Stimulated activated CD8-positive, alpha-beta memory T cell treated with anti-CD3 and anti-CD28 coated beads, Interleukin-4, amount 100 ng/mL, for 24 hours (primary cell): ENCODE data around the gene EXOC6.

Source experiments
- DNase-seq: peaks from one replicate; pipeline ENCODE4 v3.0.0-alpha.2; 2020; ENCODE audit warnings: low read depth

EXOC6 gene

DNA sequence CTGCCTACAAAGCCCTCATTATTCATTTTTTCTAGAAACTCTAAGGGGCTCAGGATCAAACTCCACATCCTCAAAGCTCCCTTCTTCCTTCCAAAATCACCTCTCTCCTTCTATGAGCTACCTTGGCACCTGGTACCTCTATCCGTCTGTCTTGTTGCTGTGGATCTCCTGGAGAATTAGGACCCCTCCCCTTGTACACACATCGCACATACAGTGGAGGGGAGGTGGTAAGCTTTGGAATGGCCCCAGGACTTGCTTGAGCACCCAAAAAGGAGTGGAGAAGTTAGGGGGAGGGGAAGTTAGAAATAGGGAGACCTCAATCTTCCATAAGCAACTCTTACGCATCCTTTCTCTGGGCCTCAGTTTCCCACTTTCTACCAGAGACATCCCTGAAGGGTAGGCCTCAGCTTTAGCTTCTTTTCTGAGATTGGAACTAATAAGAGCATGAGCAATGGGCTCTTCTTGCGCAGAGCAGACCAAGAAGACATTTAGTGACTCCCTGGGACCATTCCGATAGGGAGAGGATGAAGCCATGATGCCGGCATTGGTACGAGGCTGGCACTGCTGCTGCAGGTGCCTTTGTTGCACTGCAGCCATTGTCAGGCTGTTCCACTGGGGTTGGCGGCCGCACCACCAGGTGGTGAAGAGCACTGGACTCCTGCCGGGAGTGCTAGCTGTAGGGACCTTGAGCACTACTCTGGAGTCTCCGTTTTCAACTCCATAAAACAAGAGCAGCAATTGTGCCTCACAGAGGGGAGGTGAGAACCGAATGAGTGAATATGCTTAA lies 216.7 kb downstream of the EXOC6 start:
- no peak for DNase-seq

DNA sequence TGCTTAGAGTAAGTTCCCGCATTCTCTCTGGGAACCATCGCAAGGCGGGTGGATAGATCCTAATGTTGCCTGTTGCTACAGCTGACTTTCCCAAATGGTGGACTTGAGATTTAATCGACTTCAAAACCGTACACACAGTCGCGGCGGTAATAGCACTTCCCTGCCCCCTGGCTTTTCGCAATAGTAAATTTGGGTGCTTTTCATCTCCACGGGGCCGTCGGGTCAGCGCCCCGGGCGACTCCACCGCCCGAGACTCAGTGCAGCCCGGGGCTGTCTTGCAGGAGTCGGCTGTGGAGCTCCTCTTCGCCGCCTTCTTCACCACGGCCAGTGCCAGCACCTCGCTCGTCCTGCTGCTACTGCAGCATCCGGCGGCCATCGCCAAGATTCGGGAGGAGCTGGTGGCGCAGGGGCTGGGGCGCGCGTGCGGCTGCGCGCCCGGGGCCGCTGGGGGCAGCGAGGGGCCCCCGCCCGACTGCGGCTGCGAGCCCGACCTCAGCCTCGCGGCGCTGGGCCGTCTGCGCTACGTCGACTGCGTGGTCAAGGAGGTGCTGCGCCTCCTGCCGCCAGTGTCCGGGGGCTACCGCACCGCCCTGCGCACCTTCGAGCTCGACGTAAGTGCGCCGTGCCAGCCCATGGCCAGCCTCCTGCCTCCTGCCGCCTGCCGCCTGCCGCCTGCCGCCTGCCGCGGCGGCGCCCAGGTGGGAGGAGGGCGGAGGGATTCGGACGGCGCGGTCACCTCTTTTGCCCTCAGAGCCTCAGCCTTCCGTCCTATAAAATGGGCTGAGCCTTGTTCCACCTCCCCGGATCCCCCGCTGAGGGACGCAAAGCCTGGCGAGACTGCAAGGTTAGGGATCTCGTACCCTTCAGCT lies 217.6 kb downstream of the EXOC6 start:
- DNase-seq: no peak

GRCh38 chr10:93066544-93066913 lies 218.2 kb downstream of the EXOC6 start:
- DNase-seq: no peak

DNA sequence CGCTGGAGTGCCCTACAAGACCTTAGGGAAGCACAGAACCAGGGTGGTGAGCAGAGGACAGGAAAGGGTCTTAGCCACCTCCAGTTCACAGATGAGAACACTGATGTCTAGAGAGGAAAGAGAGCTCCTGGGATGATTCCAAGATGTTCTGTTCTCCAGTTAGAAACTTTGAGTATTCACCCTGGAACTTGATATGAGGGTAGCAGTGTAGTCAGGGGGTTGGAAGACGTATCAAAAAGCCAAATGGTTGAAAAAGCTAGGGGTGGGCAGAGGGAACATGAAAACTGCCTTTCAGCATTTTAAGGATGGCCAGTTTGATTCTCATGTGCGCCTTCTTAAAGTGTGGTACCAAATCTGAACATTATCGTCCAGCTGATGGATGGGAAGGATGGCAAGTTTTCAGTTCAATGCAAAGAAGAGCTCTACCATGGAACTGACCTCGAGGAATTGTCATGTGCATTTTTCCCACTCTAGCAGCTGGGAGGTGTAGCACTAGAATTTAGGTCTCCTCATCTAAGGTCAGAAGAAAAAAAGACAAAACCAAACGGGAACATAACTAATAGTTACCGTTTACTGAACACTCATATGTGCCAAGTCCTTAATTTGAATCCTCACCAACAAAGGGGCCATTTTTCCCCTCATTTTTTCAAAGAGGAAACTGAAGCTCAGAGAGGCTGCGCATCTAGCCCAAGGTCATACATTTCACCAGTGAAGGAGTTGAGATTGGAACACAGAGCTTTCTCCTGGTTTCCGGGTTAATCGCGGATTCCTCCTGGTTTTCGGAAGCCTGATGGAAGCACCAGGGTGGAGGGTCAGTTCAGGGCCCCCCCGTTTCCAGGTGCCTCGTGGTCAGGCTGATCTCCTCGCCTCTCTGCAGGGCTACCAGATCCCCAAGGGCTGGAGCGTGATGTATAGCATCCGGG lies 219.4 kb downstream of the EXOC6 start:
- DNase-seq: no peak

- DNase-seq: no peak
Measured at GRCh38 chr10:93068411-93069244, 220.3 kb downstream of the EXOC6 start.

- DNase-seq: no peak
Measured at GRCh38 chr10:93069245-93069561, 220.9 kb downstream of the EXOC6 start.

DNA sequence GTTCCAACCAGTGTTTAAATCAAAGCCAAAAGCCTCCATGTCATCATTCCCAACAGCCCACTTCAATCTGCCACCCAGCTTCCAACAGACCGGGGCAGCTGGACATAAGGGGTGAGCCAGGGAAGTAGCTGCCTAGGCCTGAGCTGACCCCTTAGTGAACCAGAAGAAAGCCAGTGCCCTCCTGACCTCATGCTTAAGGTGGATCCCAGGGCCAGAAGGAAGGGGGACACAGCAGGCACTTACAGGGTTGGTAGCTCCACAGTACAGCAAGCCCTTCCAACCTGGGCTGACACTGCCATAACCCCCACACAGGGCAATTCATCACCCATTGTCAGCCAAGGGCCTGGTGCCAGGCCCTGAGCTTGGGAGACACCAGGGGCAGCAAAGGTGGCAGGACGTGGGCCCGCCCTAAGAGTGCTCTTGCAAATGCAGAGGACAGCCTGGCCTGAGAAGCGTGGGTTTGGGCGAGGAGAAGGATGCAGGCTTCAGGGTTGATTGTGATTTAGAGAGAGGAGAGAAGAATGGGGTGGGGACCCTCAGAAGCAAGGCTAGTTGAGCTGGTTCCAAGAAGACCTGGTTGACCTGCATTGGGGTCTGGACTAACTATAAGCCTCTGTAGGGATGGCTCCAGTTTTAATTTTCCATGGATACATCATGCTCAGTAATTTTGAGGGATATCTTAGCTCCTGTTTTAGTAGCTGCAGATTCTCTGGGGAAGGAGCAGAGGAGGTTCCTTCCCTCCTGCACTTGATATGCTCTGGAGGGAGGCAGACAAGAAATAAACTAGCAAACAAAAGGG lies 222.3 kb downstream of the EXOC6 start:
- no peak for DNase-seq

- no peak for DNase-seq
Measured at GRCh38 chr10:93071177-93071472, 222.8 kb downstream of the EXOC6 start.

- DNase-seq: no peak
Measured at GRCh38 chr10:93071674-93072224, 223.4 kb downstream of the EXOC6 start.

DNA sequence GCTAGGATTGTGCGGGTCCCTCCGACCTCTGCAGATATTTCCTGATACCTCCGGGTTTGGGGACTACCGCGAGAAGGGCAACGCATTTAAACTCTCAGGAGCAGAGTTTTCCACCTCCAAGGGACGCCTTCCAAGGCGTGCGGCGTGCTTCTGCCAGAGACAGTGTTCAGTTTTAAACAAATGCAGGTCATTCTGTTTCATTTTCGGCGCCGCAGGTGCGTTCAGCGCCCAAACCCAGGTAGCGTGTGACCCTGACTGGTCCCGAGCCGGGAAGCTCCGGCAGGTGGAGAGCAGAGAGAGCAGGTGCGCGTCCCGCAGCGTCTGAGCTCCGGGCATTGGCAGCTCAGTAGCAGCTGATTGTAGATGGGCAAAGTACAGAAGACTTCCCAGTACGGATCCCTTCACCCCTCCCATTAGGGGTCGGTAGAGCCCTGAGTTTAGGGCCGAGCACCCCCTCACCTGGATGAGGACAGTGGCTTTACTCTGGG lies 223.9 kb downstream of the EXOC6 start:
- no peak for DNase-seq

GRCh38 chr10:93072713-93073538 lies 224.6 kb downstream of the EXOC6 start:
- DNase-seq: no peak

DNA sequence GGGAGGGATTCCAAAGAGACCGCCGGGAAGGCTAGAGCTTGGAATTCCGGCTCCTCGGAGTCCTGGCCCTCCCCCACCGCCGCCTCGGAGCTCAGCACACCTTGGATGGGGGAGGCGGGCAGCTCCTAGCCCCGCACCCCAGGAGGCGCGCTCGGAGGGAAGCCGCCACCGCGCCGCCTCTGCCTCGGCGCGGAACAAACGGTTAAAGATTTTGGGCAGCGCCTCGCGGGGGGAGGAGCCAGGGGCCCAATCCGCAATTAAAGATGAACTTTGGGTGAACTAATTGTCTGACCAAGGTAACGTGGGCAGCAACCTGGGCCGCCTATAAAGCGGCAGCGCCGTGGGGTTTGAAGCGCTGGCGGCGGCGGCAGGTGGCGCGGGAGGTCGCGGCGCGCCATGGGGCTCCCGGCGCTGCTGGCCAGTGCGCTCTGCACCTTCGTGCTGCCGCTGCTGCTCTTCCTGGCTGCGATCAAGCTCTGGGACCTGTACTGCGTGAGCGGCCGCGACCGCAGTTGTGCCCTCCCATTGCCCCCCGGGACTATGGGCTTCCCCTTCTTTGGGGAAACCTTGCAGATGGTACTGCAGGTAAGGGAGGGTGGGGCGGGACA lies 225.3 kb downstream of the EXOC6 start, which contains the start of gene CYP26A1:
TSS of gene CYP26A1 (plus strand) at position 355 of the 608 bp plus-strand sequence. CDS start at position 397, 42 bp downstream.
- no peak for DNase-seq

DNA sequence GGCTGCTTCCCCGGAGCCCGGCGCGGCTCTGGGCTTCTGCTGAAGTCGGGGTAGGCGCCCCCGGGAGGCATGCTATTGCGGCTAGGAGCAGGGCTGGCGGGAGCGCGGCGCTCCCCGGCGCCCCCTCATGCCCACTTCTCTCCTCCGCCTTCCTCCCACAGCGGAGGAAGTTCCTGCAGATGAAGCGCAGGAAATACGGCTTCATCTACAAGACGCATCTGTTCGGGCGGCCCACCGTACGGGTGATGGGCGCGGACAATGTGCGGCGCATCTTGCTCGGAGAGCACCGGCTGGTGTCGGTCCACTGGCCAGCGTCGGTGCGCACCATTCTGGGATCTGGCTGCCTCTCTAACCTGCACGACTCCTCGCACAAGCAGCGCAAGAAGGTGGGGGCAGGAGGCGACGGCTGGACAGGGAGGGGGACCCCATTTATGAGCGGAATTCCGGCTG lies 225.9 kb downstream of the EXOC6 start:
- DNase-seq: no peak

GRCh38 chr10:93074597-93075368 lies 226.5 kb downstream of the EXOC6 start:
- no peak for DNase-seq

- DNase-seq: no peak
Measured at GRCh38 chr10:93075369-93076221, 227.3 kb downstream of the EXOC6 start.

GRCh38 chr10:93076871-93077270 lies 228.6 kb downstream of the EXOC6 start:
- DNase-seq: no peak

GRCh38 chr10:93077860-93078337 lies 229.6 kb downstream of the EXOC6 start:
- DNase-seq: no peak
